Neural progenitor cell (in vitro differentiated cells): ENCODE results near the gene GRAMD4. TPM values are rescaled to one million over a fixed set of nuclear protein-coding genes. Genes with fewer than 3 reads are reported as not detected.

ENCODE experiments used
- DNase-seq: peaks from one replicate; pipeline ENCODE4 v3.0.0-alpha.2; 2016; ENCODE audit warnings: low spot score
- H2AFZ ChIP-seq: fragments of 200-600 bp; sonication (generic); replicated peaks from 2 replicates; pipeline ENCODE4 v1.6.1; 2016; ENCODE audit warnings: antibody characterized with exemption
- H3F3A ChIP-seq: fragments of 200-600 bp; sonication (generic); 2 replicates; pipeline ENCODE4 v1.6.1; 2016; ENCODE audit warnings: antibody characterized with exemption, low read depth
- H3K27ac ChIP-seq: fragments of 200-600 bp; sonication (generic); 2 replicates; pipeline ENCODE4 v1.5.1; 2016; ENCODE audit warnings: mild to moderate bottlenecking
- H3K27me3 ChIP-seq: fragments of 200-600 bp; sonication (generic); 2 replicates; pipeline ENCODE4 v1.6.1; 2016; ENCODE audit warnings: mild to moderate bottlenecking, moderate library complexity
- H3K36me3 ChIP-seq: fragments of 200-600 bp; sonication (generic); 2 replicates; pipeline ENCODE4 v1.5.1; 2016
- H3K4me1 ChIP-seq: fragments of 200-600 bp; sonication (generic); 2 replicates; pipeline ENCODE4 v1.6.1; 2016; ENCODE audit warnings: mixed run types
- H3K4me2 ChIP-seq: fragments of 200-600 bp; sonication (generic); 2 replicates; pipeline ENCODE4 v1.6.1; 2016
- H3K4me3 ChIP-seq: fragments of 200-600 bp; sonication (generic); 2 replicates; pipeline ENCODE4 v1.5.1; 2016
- H3K79me2 ChIP-seq: fragments of 200-600 bp; sonication (generic); 2 replicates; pipeline ENCODE4 v1.6.1; 2016; ENCODE audit warnings: low read depth
- H3K9ac ChIP-seq: fragments of 200-600 bp; sonication (generic); 2 replicates; pipeline ENCODE4 v1.6.1; 2016
- H3K9me3 ChIP-seq: fragments of 200-600 bp; sonication (generic); 2 replicates; pipeline ENCODE4 v1.5.1; 2016; ENCODE audit warnings: low read depth
- H4K20me1 ChIP-seq: fragments of 200-600 bp; sonication (generic); 2 replicates; pipeline ENCODE4 v1.6.1; 2016; ENCODE audit warnings: low read depth
- H3K27ac Mint-ChIP-seq: 3 replicates; pipeline ENCODE4 v1.8.0; 2021; ENCODE audit warnings: mixed read lengths
- H3K27me3 Mint-ChIP-seq: 2 replicates; pipeline ENCODE4 v1.8.0; 2022; ENCODE audit warnings: low read depth, mild to moderate bottlenecking, inconsistent platforms, moderate library complexity, mixed read lengths; ENCODE audit not compliant: insufficient read depth
- H3K36me3 Mint-ChIP-seq: 3 replicates; pipeline ENCODE4 v1.8.0; 2021; ENCODE audit warnings: mixed read lengths
- H3K4me1 Mint-ChIP-seq: 3 replicates; pipeline ENCODE4 v1.8.0; 2021; ENCODE audit warnings: mixed read lengths
- H3K4me3 Mint-ChIP-seq: 3 replicates; pipeline ENCODE4 v1.8.0; 2021; ENCODE audit warnings: mild to moderate bottlenecking, moderate library complexity, mixed read lengths
- H3K9me3 Mint-ChIP-seq: 3 replicates; pipeline ENCODE4 v1.8.0; 2020; ENCODE audit warnings: mixed read lengths
- CTCF ChIP-seq: fragments of 200-600 bp; sonication (generic); IDR thresholded peaks from 2 replicates; pipeline ENCODE4 v1.5.1; 2017; ENCODE audit warnings: antibody characterized with exemption, mild to moderate bottlenecking
- EZH2 ChIP-seq: fragments of 200-600 bp; sonication (generic); IDR thresholded peaks from 2 replicates; pipeline ENCODE4 v1.6.1; 2017; ENCODE audit warnings: antibody characterized with exemption, mild to moderate bottlenecking, moderate library complexity
- EZH2phosphoT487 ChIP-seq: fragments of 200-600 bp; sonication (generic); IDR thresholded peaks from 2 replicates; pipeline ENCODE4 v1.6.1; 2017; ENCODE audit warnings: antibody characterized with exemption
- total RNA-seq: library from RNA; depleted of rRNA; stranded (reverse); fragments of >200 nt; gene quantifications from 2 replicates; pipeline ENCODE4 v1.2.3, GENCODE V29; 2015; ENCODE audit warnings: low replicate concordance

Gene GRAMD4
- total RNA-seq, 1 donor from 2014 or later: 32.2 TPM

GRCh38 chr22:46666577-46667244, 46.5 kb downstream of the GRAMD4 start:
- Mint-ChIP-seq H3K4me1 (peaks cover 5% of the 10 kb centered on the region), H3K27ac (no peak overlapping the region), H3K4me3 (no peak overlapping the region), H3K9me3 (no peaks in the 10 kb centered on the region), H3K36me3 (peaks cover 5% of the 10 kb centered on the region), H3K27me3 (peaks cover 2% of the 10 kb centered on the region)
- no peaks in the 10 kb centered on the region for H3K79me2 ChIP-seq
- H3F3A ChIP-seq: no peaks in the 10 kb centered on the region
- no peaks in the 10 kb centered on the region for H3K36me3 ChIP-seq
- H3K4me2 ChIP-seq: no peak overlapping the region
- no peaks in the 10 kb centered on the region for H3K4me1 ChIP-seq
- DNase-seq: no peak
- no peak for TF ChIP-seq CTCF
- TF ChIP-seq EZH2: no peak
- TF ChIP-seq EZH2phosphoT487: no peak
- no peak overlapping the region for H3K4me3 ChIP-seq
- H2AFZ ChIP-seq: no peak overlapping the region
- no peaks in the 10 kb centered on the region for H3K9me3 ChIP-seq
- peaks cover 3% of the 10 kb centered on the region for H4K20me1 ChIP-seq
- no peak overlapping the region for H3K27ac ChIP-seq
- H3K9ac ChIP-seq: no peak overlapping the region
- H3K27me3 ChIP-seq: no peaks in the 10 kb centered on the region

- no peak overlapping the region for H2AFZ ChIP-seq
- no peak overlapping the region for H3K27ac ChIP-seq
- H4K20me1 ChIP-seq: peaks cover 3% of the 10 kb centered on the region
- H3F3A ChIP-seq: no peaks in the 10 kb centered on the region
- no peak overlapping the region for H3K27ac Mint-ChIP-seq
- no peak for DNase-seq
- no peaks in the 10 kb centered on the region for H3K27me3 ChIP-seq
- H3K9ac ChIP-seq: no peak overlapping the region
- H3K4me3 ChIP-seq: no peak overlapping the region
- peaks cover 2% of the 10 kb centered on the region for H3K27me3 Mint-ChIP-seq
- peaks cover 5% of the 10 kb centered on the region for H3K36me3 Mint-ChIP-seq
- peaks cover 5% of the 10 kb centered on the region for H3K4me1 Mint-ChIP-seq
- no peaks in the 10 kb centered on the region for H3K36me3 ChIP-seq
- no peak overlapping the region for H3K4me2 ChIP-seq
- no peaks in the 10 kb centered on the region for H3K79me2 ChIP-seq
- no peak for TF ChIP-seq EZH2phosphoT487
- TF ChIP-seq CTCF: no peak
- TF ChIP-seq EZH2: no peak
- H3K9me3 ChIP-seq: no peaks in the 10 kb centered on the region
- H3K4me3 Mint-ChIP-seq: no peak overlapping the region
- no peaks in the 10 kb centered on the region for H3K9me3 Mint-ChIP-seq
- H3K4me1 ChIP-seq: no peaks in the 10 kb centered on the region
Observed at GRCh38 chr22:46667245-46667623, 47.0 kb downstream of the GRAMD4 start.

GRCh38 chr22:46668116-46668515, 47.9 kb downstream of the GRAMD4 start:
- Histone ChIP-seq H3F3A (no peaks in the 10 kb centered on the region), H3K79me2 (no peaks in the 10 kb centered on the region), H4K20me1 (peaks cover 3% of the 10 kb centered on the region), H3K9ac (no peak overlapping the region), H3K27me3 (no peaks in the 10 kb centered on the region), H3K4me3 (no peak overlapping the region), H3K27ac (no peak overlapping the region), H2AFZ (no peak overlapping the region), H3K4me2 (no peak overlapping the region), H3K9me3 (no peaks in the 10 kb centered on the region), H3K36me3 (no peaks in the 10 kb centered on the region), H3K4me1 (no peaks in the 10 kb centered on the region)
- no peak for TF ChIP-seq EZH2phosphoT487
- no peak for TF ChIP-seq CTCF
- TF ChIP-seq EZH2: no peak
- Mint-ChIP-seq H3K36me3 (peaks cover 5% of the 10 kb centered on the region), H3K27me3 (peaks cover 5% of the 10 kb centered on the region), H3K27ac (no peak overlapping the region), H3K4me1 (peaks cover 5% of the 10 kb centered on the region), H3K4me3 (no peak overlapping the region), H3K9me3 (no peaks in the 10 kb centered on the region)
- DNase-seq: no peak
